Activated CD4-positive, alpha-beta T cell treated with anti-CD3 and anti-CD28 coated beads, Interleukin-2, Interleukin-4, amounts not matched to agents 100 ng/mL and 50 ng/mL, durations not matched to agents 16 hours and 8 hours (primary cell): ENCODE measurements around the gene ZNF334.

Experiments
- DNase-seq: peaks from one replicate; pipeline ENCODE4 v3.0.0-alpha.2; 2020; ENCODE audit warnings: low spot score

The ZNF334 gene

GRCh38 chr20:46485431-46485830 lies 27.9 kb downstream of the ZNF334 start:
- no peak for DNase-seq

GRCh38 chr20:46484954-46485353 lies 28.4 kb downstream of the ZNF334 start:
- DNase-seq, result no peak

GRCh38 chr20:46483879-46484278 lies 29.5 kb downstream of the ZNF334 start:
- DNase-seq, result no peak

GRCh38 chr20:46482864-46483263 lies 30.5 kb downstream of the ZNF334 start:
- no peak for DNase-seq

GRCh38 chr20:46477640-46478039 lies 35.7 kb downstream of the ZNF334 start:
- DNase-seq, result no peak

GRCh38 chr20:46477225-46477624 lies 36.1 kb downstream of the ZNF334 start:
- DNase-seq, result no peak

- no peak for DNase-seq
These were observed 44.9 kb downstream of the ZNF334 start for GRCh38 chr20:46468508-46468907.

GRCh38 chr20:46464451-46464850 lies 48.9 kb downstream of the ZNF334 start:
- no peak for DNase-seq

- DNase-seq, result no peak
These were observed 49.5 kb downstream of the ZNF334 start for GRCh38 chr20:46463852-46464251.

- no peak for DNase-seq
These were observed 51.6 kb downstream of the ZNF334 start for GRCh38 chr20:46461808-46462207.

- no peak for DNase-seq
These were observed 54.3 kb downstream of the ZNF334 start for GRCh38 chr20:46458866-46459750.

GRCh38 chr20:46456255-46457028 lies 56.9 kb downstream of the ZNF334 start:
- DNase-seq, result no peak

- no peak for DNase-seq
These were observed 57.6 kb downstream of the ZNF334 start for GRCh38 chr20:46455729-46456128.
